GM15510 (cell line): ENCODE measurements around the gene PALM.

Experiments
- POLR2A ChIP-seq: IDR thresholded peaks from 3 replicates; pipeline ENCODE4 v1.6.1; 2011; ENCODE audit warnings: borderline replicate concordance; ENCODE audit not compliant: insufficient read length; ENCODE audit errors: extremely low read depth

Gene PALM

GRCh38 chr19:719636-720344 lies 11.1 kb downstream of the PALM start:
- no peak for TF ChIP-seq POLR2A

- TF ChIP-seq POLR2A = no peak
Observed at GRCh38 chr19:720345-721160, 11.8 kb downstream of the PALM start.

- no peak for TF ChIP-seq POLR2A
Observed at GRCh38 chr19:722553-723101, 13.9 kb downstream of the PALM start.

GRCh38 chr19:723247-723646 lies 14.5 kb downstream of the PALM start:
- TF ChIP-seq POLR2A = no peak

- no peak for TF ChIP-seq POLR2A
Observed at GRCh38 chr19:723714-724113, 15.0 kb downstream of the PALM start.

GRCh38 chr19:725461-726089 lies 16.8 kb downstream of the PALM start:
- TF ChIP-seq POLR2A = no peak

- no peak for TF ChIP-seq POLR2A
Observed at GRCh38 chr19:726993-727956, 18.5 kb downstream of the PALM start.

- no peak for TF ChIP-seq POLR2A
Observed at GRCh38 chr19:728011-728410, 19.3 kb downstream of the PALM start.

- no peak for TF ChIP-seq POLR2A
Observed at GRCh38 chr19:729965-730668, 21.4 kb downstream of the PALM start.

GRCh38 chr19:731000-731399 lies 22.3 kb downstream of the PALM start:
- no peak for TF ChIP-seq POLR2A

GRCh38 chr19:732148-733069 lies 23.7 kb downstream of the PALM start:
- no peak for TF ChIP-seq POLR2A

GRCh38 chr19:734716-735115 lies 26.0 kb downstream of the PALM start:
- TF ChIP-seq POLR2A = no peak
